GM19193 (cell line): ENCODE results near the gene FAAH.

Experiments
- POLR2A ChIP-seq: IDR thresholded peaks from 4 replicates; pipeline ENCODE4 v1.6.1; 2011; ENCODE audit not compliant: insufficient read depth, insufficient read length; ENCODE audit errors: extremely low read depth

The FAAH gene

GRCh38 chr1:46411010-46411405 lies 16.9 kb downstream of the FAAH start:
- TF ChIP-seq POLR2A, result no peak

GRCh38 chr1:46411601-46412341 lies 17.7 kb downstream of the FAAH start:
- TF ChIP-seq POLR2A, result no peak

GRCh38 chr1:46412893-46413595 lies 18.9 kb downstream of the FAAH start:
- TF ChIP-seq POLR2A, result no peak

- no peak for TF ChIP-seq POLR2A
These were observed 19.5 kb downstream of the FAAH start for GRCh38 chr1:46413596-46413985.

GRCh38 chr1:46415514-46415913 lies 21.4 kb downstream of the FAAH start:
- TF ChIP-seq POLR2A, result no peak

GRCh38 chr1:46418976-46419375 lies 24.9 kb downstream of the FAAH start:
- no peak for TF ChIP-seq POLR2A

- TF ChIP-seq POLR2A, result no peak
These were observed 26.4 kb downstream of the FAAH start for GRCh38 chr1:46420533-46420915.

GRCh38 chr1:46421739-46422138 lies 27.6 kb downstream of the FAAH start:
- TF ChIP-seq POLR2A, result no peak

- TF ChIP-seq POLR2A, result no peak
These were observed 28.2 kb downstream of the FAAH start for GRCh38 chr1:46422261-46422871.

GRCh38 chr1:46423574-46424240 lies 29.6 kb downstream of the FAAH start:
- TF ChIP-seq POLR2A, result no peak

GRCh38 chr1:46424730-46425129 lies 30.6 kb downstream of the FAAH start:
- no peak for TF ChIP-seq POLR2A

- TF ChIP-seq POLR2A, result no peak
These were observed 31.6 kb downstream of the FAAH start for GRCh38 chr1:46425726-46426125.

GRCh38 chr1:46427541-46427940 lies 33.4 kb downstream of the FAAH start:
- TF ChIP-seq POLR2A, result no peak

- TF ChIP-seq POLR2A, result no peak
These were observed 35.3 kb downstream of the FAAH start for GRCh38 chr1:46429436-46429835.

GRCh38 chr1:46431695-46432094 lies 37.6 kb downstream of the FAAH start:
- TF ChIP-seq POLR2A, result no peak
